NCI-H2107 treated with DMSO at 0.1 percent for 48 hours (cell line): ENCODE measurements around the gene RNF212.

Source experiments
- DNase-seq: peaks from one replicate; lab custom pipeline; 2025; ENCODE audit not compliant: unreplicated experiment; lab: John Stamatoyannopoulos, UW

The RNF212 gene

GRCh38 chr4:1036976-1037810, 76.2 kb downstream of the RNF212 start:
- DNase-seq, result no peak

- no peak for DNase-seq
Measured at GRCh38 chr4:1036095-1036494, 77.3 kb downstream of the RNF212 start.

- DNase-seq, result no peak
Measured at GRCh38 chr4:1035510-1035909, 77.9 kb downstream of the RNF212 start.

GRCh38 chr4:1033840-1034551, 79.4 kb downstream of the RNF212 start:
- no peak for DNase-seq

- DNase-seq, result no peak
Measured at GRCh38 chr4:1032861-1033260, 80.5 kb downstream of the RNF212 start.

GRCh38 chr4:1031956-1032795, 81.2 kb downstream of the RNF212 start:
- no peak for DNase-seq

GRCh38 chr4:1031346-1031745, 82.0 kb downstream of the RNF212 start:
- DNase-seq, result no peak

- DNase-seq, result no peak
Measured at GRCh38 chr4:1030559-1030958, 82.8 kb downstream of the RNF212 start.

GRCh38 chr4:1030031-1030430, 83.3 kb downstream of the RNF212 start:
- no peak for DNase-seq

GRCh38 chr4:1029529-1029928, 83.8 kb downstream of the RNF212 start:
- DNase-seq, result no peak

- DNase-seq, result no peak
Measured at GRCh38 chr4:1028574-1029220, 84.7 kb downstream of the RNF212 start.

GRCh38 chr4:1027915-1028238, 85.5 kb downstream of the RNF212 start:
- no peak for DNase-seq

GRCh38 chr4:1027219-1027914, 86.0 kb downstream of the RNF212 start:
- DNase-seq, result no peak

GRCh38 chr4:1026115-1026514, 87.2 kb downstream of the RNF212 start:
- DNase-seq, result no peak

GRCh38 chr4:1024882-1025545, 88.3 kb downstream of the RNF212 start:
- no peak for DNase-seq

- no peak for DNase-seq
Measured at GRCh38 chr4:1023895-1024740, 89.2 kb downstream of the RNF212 start.

GRCh38 chr4:1023075-1023640, 90.2 kb downstream of the RNF212 start:
- no peak for DNase-seq

- no peak for DNase-seq
Measured at GRCh38 chr4:1022739-1023066, 90.7 kb downstream of the RNF212 start.
